Hematopoietic multipotent progenitor cell (in vitro differentiated cells): ENCODE measurements around the gene PKHD1. TPM values are rescaled to one million over a fixed set of nuclear protein-coding genes. Genes with fewer than 3 reads are reported as not detected.

ENCODE experiments used
- DNase-seq, 3 donors: peaks; one replicate each; pipeline ENCODE4 v3.0.0-alpha.2; 2011 to 2015; ENCODE audit warnings: low read depth in 2 of 3, low spot score in 2 of 3
- total RNA-seq: library from RNA; depleted of rRNA; stranded (reverse); fragments of >200 nt; gene quantifications from one replicate; pipeline ENCODE4 v1.2.3, GENCODE V29; 2012

PKHD1 gene
- total RNA-seq, 1 donor = under 0.01 TPM

DNA sequence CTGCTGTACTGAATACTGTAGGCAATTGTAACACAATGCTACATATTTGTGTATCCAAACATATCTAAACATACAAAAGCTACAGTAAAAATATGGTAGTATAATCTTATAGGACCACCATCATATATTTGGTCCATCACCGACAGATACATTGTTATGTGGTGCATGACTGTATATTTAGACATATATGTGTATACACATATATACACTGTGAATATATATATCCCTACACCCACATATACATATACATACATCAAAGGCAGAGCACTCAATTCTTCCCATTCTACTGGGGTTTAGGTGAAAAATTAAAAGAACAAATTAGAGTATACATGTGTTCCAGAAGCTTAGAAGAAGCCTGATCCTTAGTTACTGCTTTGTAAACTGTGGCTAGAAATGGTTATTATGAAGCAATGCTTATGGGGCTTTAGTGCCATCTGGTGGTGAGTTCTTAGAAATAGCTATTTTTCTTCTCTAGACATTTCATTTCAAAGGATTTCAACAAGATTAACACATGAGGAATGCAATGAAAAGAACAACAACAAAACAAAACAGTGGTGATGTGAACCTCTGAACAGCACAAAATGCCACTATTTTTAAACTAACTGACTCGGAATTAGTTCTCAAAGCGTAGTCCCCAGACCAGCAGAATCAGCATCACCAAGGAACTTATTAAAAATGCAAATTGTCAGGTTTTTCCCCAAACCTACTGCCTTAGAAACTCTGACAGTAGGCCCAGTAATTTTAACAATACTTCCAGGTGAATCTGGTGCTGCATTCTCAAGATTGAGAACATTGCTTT lies 38.0 kb downstream of the PKHD1 start:
- peak in 2 of 3 donors; percentile 23 to 60 for DNase-seq

GRCh38 chr6:52046456-52046855 lies 41.0 kb downstream of the PKHD1 start:
- no peak for DNase-seq

GRCh38 chr6:52045481-52045880 lies 41.9 kb downstream of the PKHD1 start:
- no peak for DNase-seq

GRCh38 chr6:52045033-52045432 lies 42.4 kb downstream of the PKHD1 start:
- no peak for DNase-seq

DNA sequence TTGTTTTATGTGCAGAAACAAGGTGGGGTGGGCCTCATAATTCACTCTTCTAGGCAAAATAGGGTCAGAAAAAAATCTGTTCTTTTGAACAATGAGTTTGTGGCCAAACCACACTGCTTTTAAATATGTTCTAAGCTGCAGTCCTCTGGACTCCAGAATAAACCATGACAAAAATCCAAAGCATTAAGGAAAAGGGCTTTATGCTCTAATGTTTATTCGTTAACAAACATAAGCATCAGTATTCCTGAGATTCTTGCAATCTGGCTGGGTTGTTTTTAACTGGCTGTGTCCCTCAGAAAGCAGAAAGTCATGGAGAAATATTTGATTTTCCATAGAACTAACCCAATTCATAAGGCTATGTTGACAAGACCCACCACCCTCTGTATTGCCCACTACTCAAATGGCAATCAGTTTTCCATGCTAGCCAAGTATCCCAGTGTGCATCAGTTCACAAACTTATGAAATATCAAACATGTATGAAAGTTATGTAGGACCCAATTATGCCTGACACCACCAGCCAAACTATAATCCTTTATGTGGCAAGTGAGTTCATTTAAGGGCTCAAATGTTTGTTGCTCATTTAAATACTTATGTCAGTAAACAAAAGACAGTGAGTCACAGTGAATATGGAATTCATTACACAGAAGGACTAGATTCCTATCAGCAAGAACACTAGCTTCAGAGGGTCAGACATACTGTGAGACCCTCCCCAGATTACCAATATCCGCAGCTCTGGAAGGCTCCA lies 45.1 kb downstream of the PKHD1 start:
- DNase-seq = no peak

GRCh38 chr6:52041134-52041533 lies 46.3 kb downstream of the PKHD1 start:
- DNase-seq = no peak

DNA sequence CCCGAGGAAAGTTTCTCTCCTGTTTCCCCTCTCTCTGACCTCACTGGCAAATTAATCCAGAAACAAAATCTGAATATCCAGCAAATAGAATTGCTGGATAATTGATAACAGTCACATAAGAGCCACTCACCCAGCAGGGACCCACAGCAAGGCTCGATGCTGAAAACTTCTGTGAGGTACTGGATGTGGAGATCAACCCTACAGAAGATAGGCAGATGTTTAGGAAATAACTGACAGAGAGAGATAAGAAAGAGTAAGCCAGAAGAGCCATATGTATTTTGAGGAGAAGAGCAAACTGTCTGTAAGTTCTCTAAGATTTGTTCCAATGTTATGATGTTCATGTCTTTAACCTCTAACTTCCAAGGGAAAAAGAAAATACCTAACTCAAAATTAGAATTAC lies 59.7 kb downstream of the PKHD1 start:
- peak in 2 of 3 donors; percentile 23 to 51 for DNase-seq

DNA sequence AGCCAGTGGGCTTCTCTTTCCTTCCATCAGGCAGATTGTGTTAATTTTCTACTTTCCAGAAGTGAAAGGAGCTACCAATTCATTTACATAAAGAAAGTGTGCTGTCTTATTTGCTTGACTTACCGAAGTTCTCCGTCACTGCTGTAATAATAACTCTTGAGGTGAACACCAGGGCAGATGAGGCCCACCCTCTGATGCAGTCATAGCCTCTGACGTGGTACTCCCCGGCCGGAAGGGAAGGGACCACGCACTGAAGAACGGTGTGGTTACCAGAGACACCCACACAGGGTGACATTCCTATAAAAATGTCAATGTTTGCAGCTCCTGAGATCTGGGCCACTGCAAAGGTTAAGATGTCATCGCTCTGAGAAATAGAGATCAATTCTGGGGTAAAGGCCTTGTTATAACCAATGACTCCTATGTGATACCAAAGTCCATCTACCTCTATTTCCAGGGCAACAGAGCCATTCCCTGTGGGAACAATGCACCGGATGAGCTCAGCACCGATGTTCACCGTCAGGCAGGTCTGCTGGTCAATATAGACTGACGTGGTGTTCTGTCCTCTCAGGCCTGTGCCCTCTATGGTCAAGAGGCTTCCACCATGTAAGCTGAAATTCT lies 62.9 kb downstream of the PKHD1 start:
- DNase-seq = no peak

DNA sequence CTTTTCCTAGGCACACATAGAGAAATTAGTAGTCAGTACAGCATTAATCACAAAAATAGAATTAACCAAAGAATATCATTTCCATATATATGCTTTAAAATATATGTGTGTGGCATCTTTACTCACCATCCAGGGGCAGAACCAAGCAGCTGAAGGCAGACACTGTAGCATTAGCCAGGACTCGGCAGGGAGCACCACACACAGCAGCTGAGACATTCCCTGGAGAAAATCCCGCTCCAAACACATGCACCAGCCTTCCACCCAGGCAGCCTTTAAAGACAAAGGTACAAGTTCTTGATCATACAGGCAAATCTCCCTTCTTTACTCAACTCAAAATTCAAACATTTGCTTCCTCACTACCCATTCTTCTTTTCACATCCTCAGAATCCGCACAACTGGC lies 64.7 kb downstream of the PKHD1 start:
- no peak for DNase-seq

- DNase-seq = peak in 1 of 3 donors; percentile 42
Measured at GRCh38 chr6:52020945-52021570, 66.4 kb downstream of the PKHD1 start.

GRCh38 chr6:52019881-52020280 lies 67.5 kb downstream of the PKHD1 start:
- DNase-seq = no peak

DNA sequence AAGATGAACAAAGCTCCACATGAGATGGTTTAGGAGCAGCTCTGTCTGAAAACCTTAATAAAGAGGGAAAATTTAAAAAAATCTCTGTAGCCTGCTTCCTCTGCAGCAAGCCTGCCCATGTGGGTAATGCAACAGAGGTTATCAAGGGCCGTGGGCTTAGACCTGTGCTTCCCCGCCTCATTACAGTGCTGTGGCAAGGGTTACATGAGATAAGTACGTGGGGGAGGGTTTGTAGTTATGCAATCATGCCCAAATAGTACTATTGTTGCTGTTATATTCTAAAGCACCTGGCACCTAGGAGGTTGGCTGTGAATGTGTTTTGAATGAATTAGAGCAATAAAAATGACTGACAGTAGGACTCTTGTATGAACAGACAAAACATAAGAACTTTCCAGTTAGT lies 68.3 kb downstream of the PKHD1 start:
- DNase-seq = no peak

- DNase-seq = no peak
Measured at GRCh38 chr6:52016915-52017748, 70.3 kb downstream of the PKHD1 start.

GRCh38 chr6:52015953-52016352 lies 71.5 kb downstream of the PKHD1 start:
- DNase-seq = peak in 1 of 3 donors; percentile 16

- no peak for DNase-seq
Measured at GRCh38 chr6:52014391-52014790, 73.0 kb downstream of the PKHD1 start.

GRCh38 chr6:52013035-52013434 lies 74.4 kb downstream of the PKHD1 start:
- peak in 1 of 3 donors; percentile 10 for DNase-seq

- no peak for DNase-seq
Measured at GRCh38 chr6:52012582-52012981, 74.8 kb downstream of the PKHD1 start.

- DNase-seq = no peak
Measured at GRCh38 chr6:52010806-52011205, 76.6 kb downstream of the PKHD1 start.

- no peak for DNase-seq
Measured at GRCh38 chr6:52010145-52010544, 77.3 kb downstream of the PKHD1 start.

- DNase-seq = no peak
Measured at GRCh38 chr6:52009466-52010140, 77.8 kb downstream of the PKHD1 start.
